CD4-positive, alpha-beta T cell treated with Interleukin-21 for 1 hour (primary cell): ENCODE measurements around the gene BTBD6.
"Not testable (repeated sequence)": the region's sequence is repeated elsewhere in the genome, so short reads cannot be mapped to it uniquely, and the experiment has no call there.

Experiments used
- DNase-seq: peaks from one replicate; pipeline ENCODE4 v3.0.0-alpha.2; 2020

Gene BTBD6

GRCh38 chr14:105274637-105275036 lies 26.3 kb downstream of the BTBD6 start:
- no peak for DNase-seq

GRCh38 chr14:105275267-105275946 lies 27.1 kb downstream of the BTBD6 start:
- no peak for DNase-seq

GRCh38 chr14:105277448-105277847 lies 29.1 kb downstream of the BTBD6 start:
- DNase-seq = not testable (repeated sequence)

- DNase-seq = no peak
Measured at GRCh38 chr14:105279642-105280361, 31.5 kb downstream of the BTBD6 start.

- no peak for DNase-seq
Measured at GRCh38 chr14:105280525-105280924, 32.2 kb downstream of the BTBD6 start.

GRCh38 chr14:105281371-105282097 lies 33.2 kb downstream of the BTBD6 start:
- peak; percentile 45 for DNase-seq

GRCh38 chr14:105282098-105282725 lies 33.9 kb downstream of the BTBD6 start:
- DNase-seq = no peak

- DNase-seq = no peak
Measured at GRCh38 chr14:105283028-105283427, 34.7 kb downstream of the BTBD6 start.

- no peak for DNase-seq
Measured at GRCh38 chr14:105283899-105284298, 35.6 kb downstream of the BTBD6 start.

GRCh38 chr14:105285174-105285573 lies 36.8 kb downstream of the BTBD6 start:
- DNase-seq = no peak

- DNase-seq = no peak
Measured at GRCh38 chr14:105286759-105287144, 38.4 kb downstream of the BTBD6 start.

GRCh38 chr14:105287249-105288102 lies 39.1 kb downstream of the BTBD6 start:
- no peak for DNase-seq

GRCh38 chr14:105288936-105289335 lies 40.6 kb downstream of the BTBD6 start:
- DNase-seq = not testable (repeated sequence)

GRCh38 chr14:105290621-105291346 lies 42.5 kb downstream of the BTBD6 start:
- DNase-seq = peak; percentile 28

GRCh38 chr14:105292826-105293711 lies 44.7 kb downstream of the BTBD6 start:
- peak; percentile 28 for DNase-seq

GRCh38 chr14:105294142-105294597 lies 45.8 kb downstream of the BTBD6 start:
- DNase-seq = peak; percentile 79

- DNase-seq = not testable (repeated sequence)
Measured at GRCh38 chr14:105297311-105297710, 49.0 kb downstream of the BTBD6 start.

GRCh38 chr14:105299654-105300541 lies 51.6 kb downstream of the BTBD6 start:
- DNase-seq = peak; percentile 14
